HG02938 (cell line): Measurements from ENCODE around the gene ZDHHC21.

Experiments used
- ATAC-seq: cut with Tn5 transposase; IDR thresholded peaks from one replicate; pipeline ENCODE4 v1.9.1; 2021; ENCODE audit warnings: mild to moderate bottlenecking, moderate library complexity; ENCODE audit not compliant: unreplicated experiment

Gene ZDHHC21

DNA sequence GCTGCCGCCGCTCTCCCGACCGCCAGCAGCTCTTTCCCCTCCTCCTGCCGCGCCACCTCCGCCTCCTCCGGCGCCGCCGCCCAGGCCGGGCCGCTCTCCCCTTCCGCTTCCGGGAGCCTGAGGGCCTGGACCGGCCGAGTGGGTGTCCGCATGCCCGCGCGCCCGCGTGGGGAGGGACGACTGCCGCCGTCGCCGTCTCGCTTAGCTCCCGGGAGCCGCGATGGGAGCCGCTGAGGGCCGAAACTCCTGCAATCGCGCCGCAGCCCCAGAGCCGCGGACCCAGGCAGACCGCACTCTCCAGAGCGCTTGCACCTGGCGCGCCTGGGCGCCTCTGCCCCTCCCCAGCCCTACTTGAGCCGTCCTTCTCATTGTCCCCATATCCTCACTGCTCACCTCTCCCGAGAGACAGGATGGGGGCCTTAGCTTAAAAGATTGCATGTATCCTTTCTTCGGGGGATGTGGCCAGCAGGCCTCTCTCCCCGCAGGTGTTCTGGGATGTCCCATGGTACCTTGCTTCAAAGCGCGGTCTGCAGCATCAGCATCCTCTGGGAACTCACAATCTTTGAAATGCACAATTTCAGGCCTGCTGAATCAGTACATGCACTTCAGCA, at the start of gene ZDHHC21:
TSS of gene ZDHHC21 (minus strand) at position 182 of the 611 bp plus-strand sequence. CDS start 19,092 bp downstream, outside the sequence.
- ATAC-seq = peak; percentile 72

GRCh38 chr9:14741369-14741768, 48.1 kb upstream of the ZDHHC21 start:
- peak; percentile 93 for ATAC-seq

GRCh38 chr9:14733133-14733532, 39.9 kb upstream of the ZDHHC21 start:
- no peak for ATAC-seq

DNA sequence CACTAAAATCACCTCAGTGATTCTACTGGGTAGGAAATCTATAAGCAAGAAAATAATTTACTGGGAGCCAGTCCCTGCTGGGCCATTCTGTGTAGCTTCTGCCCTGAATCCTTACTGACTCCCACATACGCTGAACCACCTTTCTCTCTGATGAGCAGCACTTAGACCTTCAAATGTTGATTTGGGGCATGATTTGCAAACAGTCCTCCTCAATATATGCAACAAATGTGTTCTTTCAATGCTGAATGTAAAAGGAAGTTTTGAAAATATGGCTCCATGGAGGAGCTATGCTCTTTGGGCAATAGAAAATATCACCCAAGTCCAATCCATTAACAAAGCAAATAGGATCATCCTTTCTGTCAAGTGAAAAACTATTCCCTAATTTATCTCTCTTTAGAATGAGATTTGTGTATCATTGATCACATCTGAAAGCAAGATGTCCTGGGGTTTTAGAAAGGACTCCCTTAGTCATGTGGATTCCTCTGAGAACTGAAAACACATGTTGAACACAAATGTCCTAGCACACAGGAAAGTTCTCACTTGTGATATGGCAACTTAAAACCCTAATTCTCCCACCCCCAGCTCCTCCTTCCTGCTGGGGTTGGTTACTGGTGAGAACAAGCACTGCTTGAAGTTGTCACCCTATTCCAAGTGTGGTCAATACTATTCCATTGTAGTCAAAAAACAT, 38.2 kb upstream of the ZDHHC21 start:
- ATAC-seq = no peak

DNA sequence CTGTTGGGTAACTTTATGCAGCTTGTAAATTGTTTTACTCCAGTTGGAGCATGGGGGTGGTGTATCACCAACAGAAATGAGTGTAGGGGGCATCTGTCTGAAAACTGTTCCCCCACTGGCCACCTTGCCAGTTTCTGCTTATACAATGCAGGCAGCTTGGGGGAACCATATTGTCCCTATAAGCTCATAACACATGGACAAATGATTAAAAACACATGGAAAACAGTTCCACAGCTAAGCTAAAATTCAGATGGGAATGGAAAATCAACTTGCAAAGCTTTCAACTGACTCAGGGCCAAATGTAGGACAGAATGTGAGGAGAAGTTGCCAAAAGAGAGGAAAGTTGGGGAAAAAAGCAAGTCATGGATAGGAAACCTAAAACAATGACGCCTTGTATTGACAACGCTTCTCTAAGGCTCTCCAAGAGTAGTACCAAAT, 37.2 kb upstream of the ZDHHC21 start:
- ATAC-seq = no peak

DNA sequence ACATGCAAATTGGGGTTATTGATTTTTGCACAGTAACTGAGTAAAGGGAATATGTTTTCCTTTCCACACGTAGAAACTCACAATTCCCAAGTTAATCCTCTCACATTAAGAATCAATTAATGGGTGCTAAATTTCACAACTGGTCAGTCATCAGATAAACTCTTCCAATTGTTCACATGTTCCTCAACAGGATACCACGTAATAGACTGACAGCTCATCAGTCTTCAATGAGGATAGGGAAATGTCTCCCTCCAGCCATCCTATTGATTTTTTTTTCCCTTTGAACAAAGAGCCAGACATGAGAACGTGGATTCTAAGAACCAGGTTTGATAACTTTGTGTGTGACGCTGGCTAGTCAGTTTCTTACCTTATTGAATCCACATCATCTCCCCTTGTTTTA, 30.1 kb upstream of the ZDHHC21 start:
- no peak for ATAC-seq

- ATAC-seq = no peak
These were observed 29.3 kb upstream of the ZDHHC21 start, which contains the start of gene CER1 for GRCh38 chr9:14722391-14723035. Gene CER1, minus strand, starts transcription at chr9:14722733. Its CDS starts 61 bp downstream, at chr9:14722672.

DNA sequence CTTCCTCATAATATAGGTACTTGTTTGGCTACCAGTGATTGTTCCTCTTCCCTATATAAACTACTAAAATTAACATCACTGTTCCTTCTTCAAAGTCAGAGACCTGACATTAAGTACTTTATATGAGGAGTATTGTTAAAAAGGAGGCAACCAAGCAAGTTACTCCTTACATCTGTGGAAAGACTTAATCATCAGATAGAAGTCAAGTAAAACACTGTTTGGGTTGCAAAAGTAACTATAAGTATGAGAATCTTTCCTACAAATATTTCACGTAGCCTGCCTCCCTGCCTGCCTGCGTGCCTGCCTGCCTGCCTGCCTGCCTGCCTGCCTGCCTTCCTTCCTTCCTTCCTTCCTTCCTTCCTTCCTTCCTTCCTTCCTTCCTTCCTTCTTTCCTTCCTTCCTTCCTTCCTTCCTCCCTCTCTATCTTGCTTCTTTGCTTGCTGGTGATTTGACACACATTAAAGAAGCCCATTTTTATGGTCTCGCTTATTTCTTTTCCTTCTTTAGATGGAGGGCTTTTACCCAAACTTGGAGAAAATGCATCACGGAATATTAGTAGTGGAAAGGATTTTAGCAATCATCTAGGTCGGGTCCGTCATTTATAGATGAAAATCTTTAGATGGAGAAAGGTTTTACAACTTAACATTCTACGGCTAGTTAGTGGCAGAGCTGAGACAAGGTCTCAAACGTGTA, 26.1 kb upstream of the ZDHHC21 start:
- ATAC-seq = no peak

DNA sequence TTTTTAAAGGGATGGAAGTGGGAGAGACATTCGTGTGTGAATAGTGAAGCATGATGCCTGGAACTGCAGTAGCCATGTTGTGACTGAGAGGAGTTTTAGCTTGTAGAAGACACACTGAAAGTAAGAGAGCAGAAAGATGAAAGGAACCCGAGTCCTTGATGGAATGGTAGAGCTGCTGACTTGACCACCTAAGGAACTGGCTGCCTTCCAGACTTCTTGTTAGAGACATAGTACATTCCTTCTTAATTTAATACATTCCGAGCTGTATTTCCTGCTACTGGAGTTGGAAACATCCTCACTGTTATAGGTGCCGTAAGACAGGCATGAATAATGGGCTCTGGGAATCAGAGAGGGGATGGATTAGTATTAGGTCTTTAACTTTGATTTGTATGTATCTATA, 21.9 kb upstream of the ZDHHC21 start:
- no peak for ATAC-seq

GRCh38 chr9:14713187-14713767, 20.0 kb upstream of the ZDHHC21 start:
- no peak for ATAC-seq

- ATAC-seq = no peak
These were observed 17.6 kb upstream of the ZDHHC21 start for GRCh38 chr9:14710804-14711203.

- peak; percentile 68 for ATAC-seq
These were observed 13.4 kb upstream of the ZDHHC21 start for GRCh38 chr9:14706530-14707140.

- no peak for ATAC-seq
These were observed 11.8 kb upstream of the ZDHHC21 start for GRCh38 chr9:14705079-14705478.

GRCh38 chr9:14704281-14704680, 11.0 kb upstream of the ZDHHC21 start:
- ATAC-seq = no peak

GRCh38 chr9:14702200-14702720, 9.0 kb upstream of the ZDHHC21 start:
- no peak for ATAC-seq

GRCh38 chr9:14692470-14693250, 572 bp downstream of the ZDHHC21 start:
- peak; percentile 32 for ATAC-seq

GRCh38 chr9:14690948-14691730, 2.1 kb downstream of the ZDHHC21 start:
- ATAC-seq = no peak

- no peak for ATAC-seq
These were observed 6.1 kb downstream of the ZDHHC21 start for GRCh38 chr9:14687042-14687719.
